Activated CD4-positive, alpha-beta memory T cell treated with anti-CD3 and anti-CD28 coated beads, Interleukin-2, amount 10 ng/mL, durations not matched to agents 7 days and 5 days (primary cell): Measurements from ENCODE around the gene ACTG1. TPM values are rescaled to one million over a fixed set of nuclear protein-coding genes. Genes with fewer than 3 reads are reported as not detected.

Experiments
- CTCF ChIA-PET: fragments of 350-600 bp; sonication (Branson Sonifier 250); formaldehyde crosslinking; loops from one replicate; lab custom pipeline; 2021; ENCODE audit warnings: antibody characterized with exemption, inconsistent platforms; lab: Charles Lee
- POLR2A ChIA-PET: fragments of 350-600 bp; sonication (Branson Sonifier 250); formaldehyde crosslinking; loops from one replicate; lab custom pipeline; 2021; ENCODE audit warnings: antibody characterized with exemption; lab: Charles Lee
- DNase-seq: peaks from one replicate; pipeline ENCODE4 v3.0.0-alpha.2; 2020
- H3K27ac Mint-ChIP-seq: one replicate; pipeline ENCODE4 v1.8.0; 2021; ENCODE audit warnings: mild to moderate bottlenecking, mixed read lengths
- H3K27me3 Mint-ChIP-seq: one replicate; pipeline ENCODE4 v1.8.0; 2021; ENCODE audit warnings: mixed read lengths
- H3K36me3 Mint-ChIP-seq: one replicate; pipeline ENCODE4 v1.8.0; 2021; ENCODE audit warnings: low read depth, mixed read lengths
- H3K4me1 Mint-ChIP-seq: one replicate; pipeline ENCODE4 v1.8.0; 2021; ENCODE audit warnings: mixed read lengths
- H3K4me3 Mint-ChIP-seq: one replicate; pipeline ENCODE4 v1.8.0; 2021; ENCODE audit warnings: mild to moderate bottlenecking, mixed read lengths
- H3K9me3 Mint-ChIP-seq: one replicate; pipeline ENCODE4 v1.8.0; 2021; ENCODE audit warnings: mixed read lengths
- total RNA-seq, 2 experiments: library from RNA; stranded (reverse); gene quantifications; one replicate each; pipeline ENCODE4 v1.2.3, GENCODE V29; 2021

The ACTG1 gene
- total RNA-seq, 2 experiments from 2014 or later: 3,658 to 3,769 TPM

- POLR2A ChIA-PET: no interaction called here
- Mint-ChIP-seq H3K36me3 (no peaks in the 10 kb centered on the region), H3K4me1 (no peaks in the 10 kb centered on the region), H3K4me3 (no peak overlapping the region), H3K27me3 (peaks cover 1% of the 10 kb centered on the region), H3K9me3 (no peaks in the 10 kb centered on the region), H3K27ac (no peak overlapping the region)
- CTCF ChIA-PET: no interaction called here
- no peak for DNase-seq
Measured at GRCh38 chr17:81473019-81473418, 39.6 kb downstream of the ACTG1 start.

- POLR2A ChIA-PET: no interaction called here
- H3K9me3 Mint-ChIP-seq: no peaks in the 10 kb centered on the region
- H3K4me1 Mint-ChIP-seq: no peaks in the 10 kb centered on the region
- CTCF ChIA-PET: no interaction called here
- no peaks in the 10 kb centered on the region for H3K36me3 Mint-ChIP-seq
- DNase-seq: no peak
- no peak overlapping the region for H3K27ac Mint-ChIP-seq
- H3K27me3 Mint-ChIP-seq: no peaks in the 10 kb centered on the region
- no peak overlapping the region for H3K4me3 Mint-ChIP-seq
Measured at GRCh38 chr17:81471818-81472456, 40.7 kb downstream of the ACTG1 start.

- ChIA-PET POLR2A (no interaction called here), CTCF (no interaction called here)
- Mint-ChIP-seq H3K27ac (no peak overlapping the region), H3K27me3 (no peaks in the 10 kb centered on the region), H3K4me3 (no peak overlapping the region), H3K36me3 (no peaks in the 10 kb centered on the region), H3K9me3 (no peaks in the 10 kb centered on the region), H3K4me1 (no peaks in the 10 kb centered on the region)
- no peak for DNase-seq
Measured at GRCh38 chr17:81470944-81471817, 41.4 kb downstream of the ACTG1 start.

GRCh38 chr17:81470270-81470943 lies 42.2 kb downstream of the ACTG1 start:
- H3K36me3 Mint-ChIP-seq: no peaks in the 10 kb centered on the region

GRCh38 chr17:81469266-81469665 lies 43.3 kb downstream of the ACTG1 start:
- no peaks in the 10 kb centered on the region for H3K27me3 Mint-ChIP-seq
- ChIA-PET POLR2A (interaction anchor here (0.7 kb wide), 1 partner anchor 15 kb away, joined by 3 read pairs; no protein-coding TSS in a partner anchor), CTCF (no interaction called here)
- no peaks in the 10 kb centered on the region for H3K9me3 Mint-ChIP-seq
- H3K4me1 Mint-ChIP-seq: no peaks in the 10 kb centered on the region
- no peak for DNase-seq
- H3K4me3 Mint-ChIP-seq: no peak overlapping the region
- H3K36me3 Mint-ChIP-seq: no peaks in the 10 kb centered on the region
- H3K27ac Mint-ChIP-seq: no peak overlapping the region

More at GRCh38 chr17:81470270-81470943, 42.2 kb downstream of the ACTG1 start:
- CTCF ChIA-PET: no interaction called here
- Mint-ChIP-seq H3K9me3 (no peaks in the 10 kb centered on the region), H3K27ac (no peak overlapping the region), H3K27me3 (no peaks in the 10 kb centered on the region), H3K4me1 (no peaks in the 10 kb centered on the region), H3K4me3 (no peak overlapping the region)
- DNase-seq: no peak
- POLR2A ChIA-PET: no interaction called here

- no peak for DNase-seq
- no peak overlapping the region for H3K4me3 Mint-ChIP-seq
- H3K27ac Mint-ChIP-seq: no peak overlapping the region
- no peaks in the 10 kb centered on the region for H3K4me1 Mint-ChIP-seq
- no peaks in the 10 kb centered on the region for H3K27me3 Mint-ChIP-seq
- H3K36me3 Mint-ChIP-seq: no peaks in the 10 kb centered on the region
- no peaks in the 10 kb centered on the region for H3K9me3 Mint-ChIP-seq
- ChIA-PET CTCF (no interaction called here), POLR2A (no interaction called here)
Measured at GRCh38 chr17:81468770-81469121, 43.9 kb downstream of the ACTG1 start.

GRCh38 chr17:81468111-81468769 lies 44.4 kb downstream of the ACTG1 start:
- no peaks in the 10 kb centered on the region for H3K27me3 Mint-ChIP-seq
- ChIA-PET POLR2A (no interaction called here), CTCF (no interaction called here)
- H3K4me1 Mint-ChIP-seq: no peaks in the 10 kb centered on the region
- H3K9me3 Mint-ChIP-seq: no peaks in the 10 kb centered on the region
- H3K27ac Mint-ChIP-seq: no peak overlapping the region
- no peak overlapping the region for H3K4me3 Mint-ChIP-seq
- no peak for DNase-seq
- H3K36me3 Mint-ChIP-seq: no peaks in the 10 kb centered on the region

- DNase-seq: no peak
- H3K9me3 Mint-ChIP-seq: no peaks in the 10 kb centered on the region
- H3K36me3 Mint-ChIP-seq: no peaks in the 10 kb centered on the region
- POLR2A ChIA-PET: no interaction called here
- no peaks in the 10 kb centered on the region for H3K4me1 Mint-ChIP-seq
- no peak overlapping the region for H3K27ac Mint-ChIP-seq
- no peak overlapping the region for H3K4me3 Mint-ChIP-seq
- CTCF ChIA-PET: no interaction called here
- no peaks in the 10 kb centered on the region for H3K27me3 Mint-ChIP-seq
Measured at GRCh38 chr17:81466564-81467472, 45.8 kb downstream of the ACTG1 start.

- Mint-ChIP-seq H3K27me3 (no peaks in the 10 kb centered on the region), H3K9me3 (no peaks in the 10 kb centered on the region), H3K4me1 (no peaks in the 10 kb centered on the region), H3K4me3 (no peak overlapping the region), H3K36me3 (no peaks in the 10 kb centered on the region), H3K27ac (no peak overlapping the region)
- POLR2A ChIA-PET: no interaction called here
- no peak for DNase-seq
- CTCF ChIA-PET: no interaction called here
Measured at GRCh38 chr17:81465910-81466309, 46.7 kb downstream of the ACTG1 start.

GRCh38 chr17:81464586-81464985 lies 48.0 kb downstream of the ACTG1 start:
- CTCF ChIA-PET: no interaction called here
- Mint-ChIP-seq H3K27ac (no peak overlapping the region), H3K9me3 (no peaks in the 10 kb centered on the region), H3K4me1 (no peaks in the 10 kb centered on the region), H3K4me3 (no peak overlapping the region), H3K27me3 (no peaks in the 10 kb centered on the region), H3K36me3 (no peaks in the 10 kb centered on the region)
- no peak for DNase-seq
- POLR2A ChIA-PET: no interaction called here

GRCh38 chr17:81463506-81463905 lies 49.1 kb downstream of the ACTG1 start:
- H3K9me3 Mint-ChIP-seq: no peaks in the 10 kb centered on the region
- ChIA-PET POLR2A (no interaction called here), CTCF (no interaction called here)
- H3K36me3 Mint-ChIP-seq: no peaks in the 10 kb centered on the region
- no peak overlapping the region for H3K27ac Mint-ChIP-seq
- no peaks in the 10 kb centered on the region for H3K4me1 Mint-ChIP-seq
- H3K27me3 Mint-ChIP-seq: no peaks in the 10 kb centered on the region
- H3K4me3 Mint-ChIP-seq: no peak overlapping the region
- no peak for DNase-seq

GRCh38 chr17:81462506-81463125 lies 50.0 kb downstream of the ACTG1 start:
- CTCF ChIA-PET: no interaction called here

More at GRCh38 chr17:81462506-81463125, 50.0 kb downstream of the ACTG1 start:
- no peak for DNase-seq
- Mint-ChIP-seq H3K27ac (no peak overlapping the region), H3K27me3 (no peaks in the 10 kb centered on the region), H3K9me3 (no peaks in the 10 kb centered on the region), H3K36me3 (no peaks in the 10 kb centered on the region), H3K4me1 (no peaks in the 10 kb centered on the region), H3K4me3 (no peak overlapping the region)
- POLR2A ChIA-PET: no interaction called here
